ENCODE results near the gene TSPAN9. TPM values are rescaled to one million over a fixed set of nuclear protein-coding genes. Genes with fewer than 3 reads are reported as not detected.

Gene TSPAN9
- polyA plus RNA-seq, 1 donor (not counting 4 experiments of a cell fraction or from before 2014, with no cell fraction given) = 27.5 TPM

- no peak overlapping the region for H2AFZ ChIP-seq (ENCODE audit: control insufficient read depth, low read length)
- H3K27ac ChIP-seq (ENCODE audit: control insufficient read depth, insufficient read depth, low read length) = no peak overlapping the region
- H3K36me3 ChIP-seq (ENCODE audit: control insufficient read depth in 2 of 2, extremely low read depth in 1 of 2, insufficient read depth in 2 of 2, low read length in 2 of 2) = peaks cover 0 to 2% of the 10 kb centered on the region in 2 experiments
- dilution Hi-C loops (cut with MboI; ENCODE audit: extremely low pct_ligation_motif_present, low sequenced_read_pairs) = no loop called here
- H3K4me1 ChIP-seq (ENCODE audit: control insufficient read depth, extremely low read depth, insufficient read depth, low read length) = no peaks in the 10 kb centered on the region
- H3K9me1 ChIP-seq (ENCODE audit: control insufficient read depth, extremely low read depth, insufficient read depth, low read length) = no peaks in the 10 kb centered on the region
- no peaks in the 10 kb centered on the region for H3K27me3 ChIP-seq (ENCODE audit: control insufficient read depth, extremely low read depth, insufficient read depth, low read length)
- H4K20me1 ChIP-seq (ENCODE audit: control insufficient read depth, extremely low read depth, insufficient read depth, low read length) = no peaks in the 10 kb centered on the region
- H3K4me2 ChIP-seq (ENCODE audit: control insufficient read depth, extremely low read depth, insufficient read depth, low read depth, low read length) = no peak overlapping the region
- no peaks in the 10 kb centered on the region for H3K79me2 ChIP-seq (ENCODE audit: control insufficient read depth, insufficient read depth, low read length)
- H3K4me3 ChIP-seq (ENCODE audit: control insufficient read depth in 2 of 3, extremely low read depth in 1 of 3, insufficient read depth in 2 of 3, low read depth in 1 of 3, low read length in 3 of 3) = no peak overlapping the region
- FAIRE-seq (no peak), DNase-seq (ENCODE audit: low read depth, low spot score) (no peak)
- TF ChIP-seq CTCF (optimal IDR thresholded peaks at IDR 0.05 in 1 of 3, IDR thresholded peaks at IDR 0.05 in 1 of 3, conservative IDR thresholded peaks at IDR 0.05 in 1 of 3; ENCODE audit: extremely low read depth in 1 of 3, insufficient read depth in 2 of 3, low read length in 3 of 3) = no peak
- TF ChIP-seq EZH2 (IDR thresholded peaks at IDR 0.05; ENCODE audit: low read length) = no peak
- H3K9me3 ChIP-seq (ENCODE audit: control insufficient read depth, low read depth, low read length) = no peaks in the 10 kb centered on the region
- H3K9ac ChIP-seq (ENCODE audit: control insufficient read depth, extremely low read depth, insufficient read depth, low read length) = no peak overlapping the region
Observed at GRCh38 chr12:3263282-3263681, 186.1 kb downstream of the TSPAN9 start.

- Histone ChIP-seq H3K36me3 (ENCODE audit: control insufficient read depth in 2 of 2, extremely low read depth in 1 of 2, insufficient read depth in 2 of 2, low read length in 2 of 2) (peaks cover 0 to 2% of the 10 kb centered on the region in 2 experiments), H3K79me2 (ENCODE audit: control insufficient read depth, insufficient read depth, low read length) (no peaks in the 10 kb centered on the region), H4K20me1 (ENCODE audit: control insufficient read depth, extremely low read depth, insufficient read depth, low read length) (no peaks in the 10 kb centered on the region), H2AFZ (ENCODE audit: control insufficient read depth, low read length) (no peak overlapping the region), H3K27me3 (ENCODE audit: control insufficient read depth, extremely low read depth, insufficient read depth, low read length) (no peaks in the 10 kb centered on the region), H3K27ac (ENCODE audit: control insufficient read depth, insufficient read depth, low read length) (no peak overlapping the region), H3K4me3 (ENCODE audit: control insufficient read depth in 2 of 3, extremely low read depth in 1 of 3, insufficient read depth in 2 of 3, low read depth in 1 of 3, low read length in 3 of 3) (no peak overlapping the region), H3K4me1 (ENCODE audit: control insufficient read depth, extremely low read depth, insufficient read depth, low read length) (no peaks in the 10 kb centered on the region), H3K9me3 (ENCODE audit: control insufficient read depth, low read depth, low read length) (no peaks in the 10 kb centered on the region), H3K9me1 (ENCODE audit: control insufficient read depth, extremely low read depth, insufficient read depth, low read length) (no peaks in the 10 kb centered on the region), H3K9ac (ENCODE audit: control insufficient read depth, extremely low read depth, insufficient read depth, low read length) (no peak overlapping the region), H3K4me2 (ENCODE audit: control insufficient read depth, extremely low read depth, insufficient read depth, low read depth, low read length) (no peak overlapping the region)
- DNase-seq (ENCODE audit: low read depth, low spot score) (no peak), FAIRE-seq (no peak)
- TF ChIP-seq CTCF (optimal IDR thresholded peaks at IDR 0.05 in 1 of 3, IDR thresholded peaks at IDR 0.05 in 1 of 3, conservative IDR thresholded peaks at IDR 0.05 in 1 of 3; ENCODE audit: extremely low read depth in 1 of 3, insufficient read depth in 2 of 3, low read length in 3 of 3) (no peak), EZH2 (IDR thresholded peaks at IDR 0.05; ENCODE audit: low read length) (no peak)
- dilution Hi-C loops (cut with MboI; ENCODE audit: extremely low pct_ligation_motif_present, low sequenced_read_pairs) = no loop called here
Observed at GRCh38 chr12:3263939-3264922, 187.1 kb downstream of the TSPAN9 start.
